NCI-H2171 (cell line): ENCODE results near the gene CYBRD1.
"Not testable (repeated sequence)": the region's sequence is repeated elsewhere in the genome, so short reads cannot be mapped to it uniquely, and the experiment has no call there.

ENCODE experiments used
- DNase-seq: peaks from one replicate; lab custom pipeline; 2025; lab: John Stamatoyannopoulos, UW

The CYBRD1 gene

DNA sequence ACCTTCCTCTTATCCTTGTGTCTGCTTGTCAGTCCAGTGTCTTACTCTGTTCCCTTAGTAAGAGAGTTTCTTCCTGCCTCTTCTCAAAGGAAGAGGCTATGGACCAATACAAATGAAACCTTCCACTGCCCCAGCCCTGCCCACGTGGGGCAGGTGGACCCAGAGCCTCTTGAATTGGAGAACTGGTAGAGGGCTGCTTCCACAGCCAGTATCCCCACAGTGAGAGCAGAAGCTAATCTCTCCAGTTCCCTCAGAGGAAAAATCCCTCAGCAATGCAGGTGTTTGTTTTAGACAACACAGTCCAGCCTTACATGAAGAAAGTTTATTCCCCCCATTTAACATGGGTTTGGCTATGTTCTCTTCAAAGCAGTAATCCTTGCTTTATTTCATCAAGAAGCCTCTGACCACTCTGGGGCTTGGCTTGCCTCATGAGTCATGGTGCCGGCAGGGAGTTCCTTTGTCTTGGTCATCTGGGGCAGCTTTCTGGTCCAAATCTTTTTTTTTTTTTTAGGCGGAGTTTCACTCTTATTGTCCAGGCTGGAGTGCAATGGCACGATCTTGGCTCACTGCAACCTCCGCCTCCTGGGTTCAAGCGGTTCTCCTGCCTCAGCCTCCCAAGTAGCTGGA is 6.5 kb upstream of the CYBRD1 start:
- no peak for DNase-seq

GRCh38 chr2:171516793-171517192 is 5.5 kb upstream of the CYBRD1 start:
- DNase-seq: no peak

DNA sequence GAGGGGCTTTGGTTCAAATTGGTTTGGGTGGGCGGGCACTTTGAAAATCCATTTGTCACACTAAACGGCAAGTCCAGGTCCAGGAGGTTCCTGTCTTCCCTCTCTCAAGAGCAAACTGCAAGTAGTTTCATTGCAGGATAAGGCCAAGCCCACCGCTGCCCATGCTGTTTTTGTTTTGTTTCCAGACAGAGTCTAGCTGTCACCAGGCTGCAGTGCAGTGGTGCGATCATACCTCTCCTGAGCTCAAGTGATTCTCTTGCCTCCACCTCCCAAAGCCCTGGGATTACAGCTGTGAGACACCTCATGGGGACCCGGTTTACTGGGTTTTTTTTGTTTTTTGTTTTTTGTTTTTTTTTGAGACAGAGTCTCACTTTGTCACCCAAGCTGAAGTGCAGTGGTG is 1.8 kb upstream of the CYBRD1 start:
- DNase-seq: no peak

DNA sequence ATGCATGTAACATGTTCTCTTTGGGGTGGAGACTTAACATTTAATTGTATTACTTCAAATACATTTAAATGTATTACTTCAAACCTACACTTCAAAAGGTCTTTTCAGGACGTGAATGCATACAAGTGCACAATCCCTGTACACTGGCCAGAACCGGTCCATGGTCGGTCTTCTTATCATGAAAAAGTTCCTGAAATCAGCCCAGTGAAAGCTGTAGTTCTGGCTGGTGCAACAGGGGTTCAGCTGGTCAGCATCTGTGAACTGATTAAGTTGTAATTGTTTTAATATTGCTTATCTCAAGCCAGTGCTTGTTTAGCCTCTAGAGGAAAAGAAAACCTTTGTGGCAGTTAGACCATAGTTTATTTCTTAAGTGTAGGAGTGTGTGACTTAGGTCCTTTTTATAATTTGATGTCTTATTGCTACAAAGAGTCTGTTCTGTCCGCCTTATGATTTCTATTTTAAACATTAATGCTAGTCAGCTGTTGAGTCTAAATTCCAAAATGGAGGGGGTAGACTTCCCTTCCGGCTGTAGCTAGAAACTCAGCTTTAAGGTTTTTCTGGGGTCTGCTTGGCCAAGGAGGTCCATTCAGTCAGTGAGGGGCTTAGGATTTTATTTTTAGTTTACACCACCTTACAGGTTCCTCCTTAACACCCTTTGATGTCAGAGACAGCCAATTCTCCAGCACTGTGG is 768 bp upstream of the CYBRD1 start:
- no peak for DNase-seq

DNA sequence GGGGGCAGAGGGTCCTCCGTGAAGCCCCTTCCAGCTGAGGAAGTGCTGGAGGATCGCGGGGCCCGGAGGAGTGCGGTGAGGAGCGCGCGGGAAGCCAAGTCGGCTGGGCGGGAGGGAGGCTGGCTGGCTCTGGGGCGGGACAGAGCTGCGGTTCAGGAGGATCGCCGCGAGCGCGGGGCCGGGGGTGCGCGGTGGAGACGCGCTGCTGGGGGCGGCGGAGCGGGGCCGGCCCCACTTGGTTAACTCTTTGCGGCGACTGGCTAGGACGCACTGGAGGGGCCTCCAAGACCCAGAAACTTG is 464 bp downstream of the CYBRD1 start:
- no peak for DNase-seq

DNA sequence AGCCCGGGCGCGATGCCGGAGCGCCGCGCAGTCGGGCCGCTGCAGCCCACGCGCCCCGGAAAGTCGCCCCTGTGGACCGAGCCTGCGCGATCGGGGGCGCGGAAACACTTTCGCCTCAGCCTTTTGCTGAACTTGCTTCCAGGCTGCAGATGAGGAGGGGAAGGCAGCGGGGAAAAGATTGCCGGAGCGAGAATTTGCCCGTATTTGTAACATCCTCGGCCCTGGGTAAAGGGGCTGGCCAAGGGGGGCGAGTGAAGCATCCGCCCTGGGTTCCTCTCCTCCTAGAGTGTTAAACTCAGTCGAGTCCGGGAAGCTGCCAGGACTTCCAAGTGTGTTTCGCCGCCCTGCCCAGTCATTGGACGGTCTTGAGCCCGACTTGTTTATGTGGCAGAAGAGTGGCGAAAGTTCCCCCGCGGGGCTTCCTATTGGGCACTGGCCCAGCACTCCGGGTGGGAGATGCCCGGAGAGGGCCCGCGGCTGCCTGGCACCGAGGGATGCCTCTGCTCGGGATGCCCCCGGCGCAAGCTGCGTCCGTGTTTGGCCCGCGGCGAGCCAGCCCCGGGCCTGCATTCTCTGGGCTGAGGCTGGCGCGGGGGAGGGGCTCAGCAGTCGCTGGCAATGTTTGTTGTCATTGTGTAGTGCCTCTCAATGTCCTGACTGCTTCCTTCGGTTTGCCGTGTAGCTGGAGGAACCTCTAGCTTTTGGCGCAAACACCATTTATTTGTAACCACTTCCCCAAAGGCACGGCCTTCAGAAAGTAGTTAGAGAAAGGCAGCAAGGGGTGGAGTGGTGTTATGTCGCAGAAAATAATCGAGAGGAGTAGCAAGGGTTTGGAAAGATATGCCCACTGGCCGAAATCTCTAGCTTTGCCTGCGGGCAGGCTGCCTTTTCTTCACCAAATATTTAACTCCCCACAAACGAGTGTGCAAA is 1.1 kb downstream of the CYBRD1 start:
- DNase-seq: no peak

GRCh38 chr2:171524018-171524401 is 1.7 kb downstream of the CYBRD1 start:
- DNase-seq: no peak

DNA sequence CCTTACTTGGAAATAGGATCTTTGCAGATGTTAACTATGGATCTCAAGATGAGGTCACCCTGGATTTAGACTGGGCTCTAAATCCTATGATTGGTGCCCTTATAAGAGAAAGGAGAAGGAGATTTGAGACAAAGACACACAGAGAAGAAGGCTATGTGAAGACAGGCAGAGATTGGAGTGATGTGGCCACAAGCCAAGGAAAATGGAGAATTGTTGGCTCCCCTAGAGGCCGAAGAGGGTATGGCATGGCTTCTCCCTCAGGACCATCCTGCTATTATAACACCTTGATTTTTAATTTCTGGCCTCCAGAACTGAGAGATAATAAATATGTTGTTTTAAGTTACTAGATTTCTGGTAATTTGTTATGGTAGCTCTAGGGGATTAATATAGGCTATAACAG is 7.6 kb downstream of the CYBRD1 start:
- no peak for DNase-seq

- no peak for DNase-seq
Observed at GRCh38 chr2:171530378-171530777, 8.1 kb downstream of the CYBRD1 start.

DNA sequence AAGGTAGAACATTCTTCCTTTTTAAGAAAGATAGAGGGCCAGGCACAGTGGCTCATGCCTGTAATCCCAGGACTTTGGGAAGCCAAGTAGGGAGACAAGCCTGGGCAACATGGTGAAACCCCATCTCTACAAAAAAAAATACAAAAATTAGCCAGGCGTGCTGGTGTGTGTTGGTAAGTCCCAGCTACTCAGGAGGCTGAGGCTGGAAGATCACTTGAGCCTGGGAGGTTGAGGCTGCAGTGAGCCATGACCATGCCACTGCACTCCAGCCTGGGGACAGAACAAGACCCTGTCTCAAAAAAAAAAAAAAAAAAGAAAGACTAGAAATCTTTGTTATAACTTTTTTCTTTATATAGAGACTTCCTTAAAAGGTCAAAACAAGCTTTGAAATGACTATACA is 8.6 kb downstream of the CYBRD1 start:
- DNase-seq: not testable (repeated sequence)

DNA sequence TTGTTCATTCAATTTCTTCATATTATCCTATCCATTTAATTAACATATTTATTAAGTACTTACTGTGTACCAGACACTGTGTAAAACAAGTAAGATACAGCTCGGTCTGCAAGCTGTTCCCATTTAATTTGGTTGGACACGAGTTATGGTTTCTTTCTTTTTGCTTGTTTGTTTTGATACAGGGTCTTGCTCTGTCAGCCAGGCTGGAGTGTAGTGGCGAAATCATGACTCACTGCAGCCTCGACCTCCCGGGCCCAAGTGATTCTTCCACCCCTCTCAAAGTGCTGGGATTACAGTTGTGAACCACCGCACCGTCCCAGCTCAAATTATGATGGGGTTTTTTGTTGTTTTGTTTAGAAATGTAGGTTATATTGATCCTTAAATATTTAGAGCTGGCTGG is 9.0 kb downstream of the CYBRD1 start:
- DNase-seq: no peak

DNA sequence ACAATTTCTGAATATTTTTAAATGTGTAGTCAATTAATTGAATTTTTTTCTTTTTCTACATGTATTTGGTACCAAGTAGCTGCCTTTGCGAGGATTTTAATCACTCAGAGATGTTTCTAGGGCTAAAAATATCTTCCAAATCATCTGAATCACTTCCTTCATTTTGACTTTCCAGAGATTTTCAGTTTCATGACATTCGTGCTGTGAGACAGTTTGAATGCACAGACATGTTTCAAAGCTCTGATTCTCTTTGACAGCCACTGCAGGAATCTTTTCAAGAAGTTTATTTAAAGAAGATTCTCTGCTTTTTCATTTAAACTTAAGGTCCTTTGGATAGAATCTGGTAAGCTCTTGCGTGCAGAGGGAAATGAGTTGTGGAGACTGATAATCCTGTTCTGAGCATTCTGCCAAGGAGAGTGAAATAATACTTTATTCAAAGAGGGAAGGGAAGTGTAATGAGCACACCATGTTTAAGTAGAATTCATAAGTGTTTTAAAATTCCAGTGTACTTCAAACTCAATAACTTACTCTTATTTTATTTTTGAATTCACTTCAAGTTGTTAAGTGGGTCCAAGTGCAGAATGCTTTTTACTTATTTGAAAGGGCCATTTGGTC is 9.7 kb downstream of the CYBRD1 start:
- DNase-seq: no peak

DNA sequence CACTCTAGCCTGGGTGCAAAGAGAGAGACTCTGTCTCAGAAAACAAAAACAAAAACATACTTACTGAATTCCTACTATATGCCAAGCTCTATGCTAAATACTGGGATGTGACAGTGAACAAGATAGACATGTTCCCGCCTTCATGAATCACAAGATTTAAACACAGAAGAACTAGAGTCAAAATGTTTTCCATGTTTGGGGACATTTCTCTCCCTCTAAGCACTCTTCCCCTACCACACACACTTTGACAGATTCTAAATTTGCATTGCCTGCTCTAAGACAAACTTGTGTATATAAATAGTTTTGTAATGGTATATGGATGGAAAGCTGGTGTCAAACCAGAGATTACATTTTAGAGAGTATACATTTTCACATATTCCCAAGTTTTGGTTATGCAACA is 11.1 kb downstream of the CYBRD1 start:
- no peak for DNase-seq

- not testable (repeated sequence) for DNase-seq
Observed at GRCh38 chr2:171535528-171535927, 13.3 kb downstream of the CYBRD1 start.

DNA sequence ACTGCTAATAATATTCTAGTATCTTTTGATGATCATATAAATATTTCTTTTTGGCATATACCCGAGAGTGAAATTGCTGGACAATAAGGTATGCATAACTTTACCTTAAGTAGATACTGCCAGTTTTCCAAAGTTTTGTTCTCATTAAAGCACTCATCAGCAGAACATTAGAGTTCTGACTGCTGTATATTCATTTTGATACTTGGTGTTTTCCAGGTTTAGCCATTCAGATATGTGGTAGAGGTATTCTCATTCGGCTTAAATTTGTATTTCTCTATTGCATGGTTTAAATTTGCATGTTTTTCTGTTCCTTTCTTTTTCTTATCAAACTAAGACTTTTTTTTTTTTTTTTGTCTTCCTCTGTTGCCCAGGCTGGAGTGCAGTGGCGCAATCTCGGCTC is 18.2 kb downstream of the CYBRD1 start:
- DNase-seq: no peak

DNA sequence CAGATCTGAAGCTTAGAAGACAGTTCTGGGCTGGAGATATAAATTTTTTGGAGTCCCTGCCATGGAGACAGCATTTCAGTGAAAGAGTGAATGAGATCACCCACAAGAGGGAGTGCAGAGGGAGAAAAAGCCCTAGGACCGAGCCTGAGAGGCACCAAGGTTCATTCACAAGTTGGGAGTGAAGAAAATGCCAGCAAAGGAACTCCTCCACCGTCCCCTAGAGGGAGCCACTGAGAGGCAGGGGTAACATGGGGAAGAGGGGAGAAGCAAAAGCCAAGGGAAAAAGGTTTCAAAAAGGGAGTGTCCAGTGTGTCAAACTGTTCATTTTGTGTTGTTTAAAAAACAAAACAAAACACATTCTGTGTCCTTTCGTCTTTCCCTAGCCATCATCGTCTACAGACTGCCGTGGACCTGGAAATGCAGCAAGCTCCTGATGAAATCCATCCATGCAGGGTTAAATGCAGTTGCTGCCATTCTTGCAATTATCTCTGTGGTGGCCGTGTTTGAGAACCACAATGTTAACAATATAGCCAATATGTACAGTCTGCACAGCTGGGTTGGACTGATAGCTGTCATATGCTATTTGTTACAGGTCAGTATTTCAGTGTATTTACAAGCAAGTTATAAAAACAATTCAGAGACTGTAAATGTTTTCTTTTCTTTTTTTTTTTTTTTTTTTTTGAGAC is 19.1 kb downstream of the CYBRD1 start:
- no peak for DNase-seq

GRCh38 chr2:171545086-171545485 is 22.8 kb downstream of the CYBRD1 start:
- no peak for DNase-seq

GRCh38 chr2:171547256-171547655 is 25.0 kb downstream of the CYBRD1 start:
- DNase-seq: no peak

DNA sequence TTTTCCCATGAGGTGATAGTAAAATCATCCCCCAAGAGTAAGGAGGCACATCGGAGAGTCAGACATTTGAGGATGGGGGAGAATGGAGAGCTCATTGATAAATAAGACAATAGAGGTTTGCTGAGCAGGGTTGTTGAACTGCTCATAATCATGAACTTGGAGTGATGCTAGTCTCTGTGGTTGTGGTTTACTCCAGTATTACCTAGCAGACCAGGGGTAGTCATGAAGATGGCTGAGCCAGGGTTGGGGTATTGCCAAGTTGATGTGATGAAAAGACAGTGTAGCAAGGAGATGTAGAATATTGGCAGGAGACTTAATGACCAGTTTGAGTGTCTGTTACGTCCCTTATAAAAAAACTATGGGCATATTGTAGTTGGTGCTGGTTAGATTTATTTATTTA is 25.4 kb downstream of the CYBRD1 start:
- DNase-seq: no peak

- no peak for DNase-seq
Observed at GRCh38 chr2:171550613-171551012, 28.3 kb downstream of the CYBRD1 start.

- no peak for DNase-seq
Observed at GRCh38 chr2:171551836-171552235, 29.6 kb downstream of the CYBRD1 start.

DNA sequence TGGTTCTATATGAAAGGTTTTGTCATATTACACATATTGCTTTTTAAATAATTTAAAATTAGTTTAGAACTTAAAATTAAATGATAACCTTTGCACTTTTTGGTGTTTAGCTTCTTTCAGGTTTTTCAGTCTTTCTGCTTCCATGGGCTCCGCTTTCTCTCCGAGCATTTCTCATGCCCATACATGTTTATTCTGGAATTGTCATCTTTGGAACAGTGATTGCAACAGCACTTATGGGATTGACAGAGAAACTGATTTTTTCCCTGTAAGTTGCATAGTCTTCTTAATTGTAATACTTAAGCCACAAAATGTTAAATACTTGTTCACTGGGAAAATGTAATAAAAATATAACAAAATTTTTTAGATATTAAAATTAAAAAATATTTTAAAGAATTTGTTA is 31.0 kb downstream of the CYBRD1 start:
- DNase-seq: no peak
